Endodermal cell (in vitro differentiated cells): Measurements from ENCODE around the gene APBB1IP. TPM values are rescaled to one million over a fixed set of nuclear protein-coding genes. Genes with fewer than 3 reads are reported as not detected.

Source experiments
- DNase-seq: peaks from one replicate; pipeline ENCODE4 v3.0.0-alpha.2; 2017
- H3K27ac ChIP-seq: 2 replicates; pipeline ENCODE4 v1.5.1; 2013; ENCODE audit warnings: mild to moderate bottlenecking, low read depth, low read length, moderate library complexity
- H3K27me3 ChIP-seq: 2 replicates; pipeline ENCODE4 v1.6.1; 2013; ENCODE audit warnings: mild to moderate bottlenecking, low read length, moderate library complexity; ENCODE audit not compliant: insufficient read depth, control insufficient read depth, poor library complexity, severe bottlenecking
- H3K36me3 ChIP-seq: 2 replicates; pipeline ENCODE4 v1.7.0; 2013; ENCODE audit warnings: mild to moderate bottlenecking, low read length, moderate library complexity; ENCODE audit not compliant: control insufficient read depth, insufficient read depth
- H3K4me1 ChIP-seq: one replicate; pipeline ENCODE4 v1.7.0; 2013; ENCODE audit warnings: low read length; ENCODE audit not compliant: control insufficient read depth, insufficient read depth
- H3K4me3 ChIP-seq: 2 replicates; pipeline ENCODE4 v1.5.1; 2013; ENCODE audit warnings: mild to moderate bottlenecking, low read length, moderate library complexity
- H3K9ac ChIP-seq: 2 replicates; pipeline ENCODE4 v1.6.1; 2013; ENCODE audit warnings: mild to moderate bottlenecking, low read length, moderate library complexity; ENCODE audit not compliant: poor library complexity, severe bottlenecking; ENCODE audit errors: extremely low read depth
- H3K9me3 ChIP-seq: 2 replicates; pipeline ENCODE4 v1.6.1; 2013; ENCODE audit warnings: mild to moderate bottlenecking, low read length, moderate library complexity; ENCODE audit not compliant: control insufficient read depth
- H3K27ac Mint-ChIP-seq: 2 replicates; pipeline ENCODE4 v1.8.0; 2020; ENCODE audit warnings: mixed read lengths
- H3K27me3 Mint-ChIP-seq: 2 replicates; pipeline ENCODE4 v1.8.0; 2021; ENCODE audit warnings: mild to moderate bottlenecking, mixed read lengths; ENCODE audit not compliant: insufficient read depth
- H3K36me3 Mint-ChIP-seq: 2 replicates; pipeline ENCODE4 v1.8.0; 2020; ENCODE audit warnings: low read depth, mixed read lengths
- H3K4me1 Mint-ChIP-seq: 2 replicates; pipeline ENCODE4 v1.8.0; 2020; ENCODE audit warnings: mixed read lengths
- H3K4me3 Mint-ChIP-seq: 2 replicates; pipeline ENCODE4 v1.8.0; 2020; ENCODE audit warnings: mild to moderate bottlenecking, moderate library complexity, mixed read lengths
- H3K9me3 Mint-ChIP-seq: 2 replicates; pipeline ENCODE4 v1.8.0; 2020; ENCODE audit warnings: mild to moderate bottlenecking, mixed read lengths
- WGBS, 2 experiments: methylation state at CpG; one replicate each; pipeline versions ENCODE4 v1.1.5 to v1.1.7; 2013; ENCODE audit warnings: missing lambda C conversion rate in 2 of 2, mixed read lengths in 1 of 2; ENCODE audit not compliant: insufficient coverage in 1 of 2, insufficient read length in 1 of 2; 5-methylcytosine and 5-hydroxymethylcytosine counted together
- total RNA-seq, 2 donors: library from RNA; stranded (reverse); fragmentation: NEBNext Ultra II Directional in 1 of 2; extraction: Animal tissue kit (Norgen Biotek cat#: 25700) in 1 of 2; gene quantifications; 2 replicates in 1 of 2; 3 replicates in 1 of 2; pipeline ENCODE4 v1.2.1, GENCODE V29; 2021
- TF ChIP-seq, protein P1 (sequence below): fragments of 200-600 bp; sonication (generic); conservative IDR thresholded peaks from 2 replicates; pipeline ENCODE4 v1.5.0; 2021; ENCODE audit warnings: antibody characterized with exemption, mild to moderate bottlenecking

APBB1IP gene
- total RNA-seq, 2 donors from 2014 or later = 0.24 TPM

- H3K4me3 Mint-ChIP-seq = no peak overlapping the region
- no peaks in the 10 kb centered on the region for H3K9me3 Mint-ChIP-seq
- H3K4me1 Mint-ChIP-seq = no peaks in the 10 kb centered on the region
- Histone ChIP-seq H3K36me3 (no peaks in the 10 kb centered on the region), H3K27ac (no peak overlapping the region), H3K9me3 (no peaks in the 10 kb centered on the region), H3K9ac (no peak overlapping the region), H3K4me1 (no peaks in the 10 kb centered on the region), H3K4me3 (no peak overlapping the region), H3K27me3 (no peaks in the 10 kb centered on the region)
- WGBS, 2 experiments = 87 to 89% methylated on average over 6 to 8 of the region's 8 CpGs
- no peak overlapping the region for H3K27ac Mint-ChIP-seq
- no peak for DNase-seq
- H3K27me3 Mint-ChIP-seq = peaks cover 7% of the 10 kb centered on the region
- no peaks in the 10 kb centered on the region for H3K36me3 Mint-ChIP-seq
- TF ChIP-seq, protein P1, sequence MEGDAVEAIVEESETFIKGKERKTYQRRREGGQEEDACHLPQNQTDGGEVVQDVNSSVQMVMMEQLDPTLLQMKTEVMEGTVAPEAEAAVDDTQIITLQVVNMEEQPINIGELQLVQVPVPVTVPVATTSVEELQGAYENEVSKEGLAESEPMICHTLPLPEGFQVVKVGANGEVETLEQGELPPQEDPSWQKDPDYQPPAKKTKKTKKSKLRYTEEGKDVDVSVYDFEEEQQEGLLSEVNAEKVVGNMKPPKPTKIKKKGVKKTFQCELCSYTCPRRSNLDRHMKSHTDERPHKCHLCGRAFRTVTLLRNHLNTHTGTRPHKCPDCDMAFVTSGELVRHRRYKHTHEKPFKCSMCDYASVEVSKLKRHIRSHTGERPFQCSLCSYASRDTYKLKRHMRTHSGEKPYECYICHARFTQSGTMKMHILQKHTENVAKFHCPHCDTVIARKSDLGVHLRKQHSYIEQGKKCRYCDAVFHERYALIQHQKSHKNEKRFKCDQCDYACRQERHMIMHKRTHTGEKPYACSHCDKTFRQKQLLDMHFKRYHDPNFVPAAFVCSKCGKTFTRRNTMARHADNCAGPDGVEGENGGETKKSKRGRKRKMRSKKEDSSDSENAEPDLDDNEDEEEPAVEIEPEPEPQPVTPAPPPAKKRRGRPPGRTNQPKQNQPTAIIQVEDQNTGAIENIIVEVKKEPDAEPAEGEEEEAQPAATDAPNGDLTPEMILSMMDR = peak; percentile 33
Observed at GRCh38 chr10:26445411-26446031, 7.4 kb downstream of the APBB1IP start.

DNA sequence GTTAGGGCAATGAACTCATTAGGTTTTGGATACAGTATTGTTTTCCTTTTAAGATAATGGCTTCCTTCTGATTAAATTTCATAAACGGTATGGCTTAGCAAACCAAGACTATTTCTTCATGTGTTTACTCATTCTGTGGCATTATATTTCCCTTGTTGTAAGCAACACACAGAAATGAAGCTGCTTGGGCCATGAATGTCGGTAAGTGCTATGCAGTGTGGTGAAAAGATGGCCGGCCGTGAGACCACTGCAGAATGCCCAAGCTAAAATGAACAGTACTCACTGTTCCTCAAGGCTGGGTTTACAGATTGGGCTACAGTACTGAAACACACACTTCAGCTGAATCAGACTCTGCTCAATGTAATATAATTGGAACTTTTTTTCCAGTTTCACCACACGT lies 8.1 kb downstream of the APBB1IP start:
- no peak overlapping the region for H3K27ac Mint-ChIP-seq
- Histone ChIP-seq H3K4me1 (no peaks in the 10 kb centered on the region), H3K36me3 (no peaks in the 10 kb centered on the region), H3K9me3 (no peaks in the 10 kb centered on the region), H3K27me3 (no peaks in the 10 kb centered on the region), H3K4me3 (no peak overlapping the region), H3K9ac (no peak overlapping the region), H3K27ac (no peak overlapping the region)
- H3K36me3 Mint-ChIP-seq = no peaks in the 10 kb centered on the region
- no peaks in the 10 kb centered on the region for H3K4me1 Mint-ChIP-seq
- DNase-seq = no peak
- no peak overlapping the region for H3K4me3 Mint-ChIP-seq
- 93% methylated on average over 2 to 5 of the region's 5 CpGs for WGBS, 2 experiments
- TF ChIP-seq, protein P1 = no peak
- no peaks in the 10 kb centered on the region for H3K9me3 Mint-ChIP-seq
- H3K27me3 Mint-ChIP-seq = peaks cover 3% of the 10 kb centered on the region

DNA sequence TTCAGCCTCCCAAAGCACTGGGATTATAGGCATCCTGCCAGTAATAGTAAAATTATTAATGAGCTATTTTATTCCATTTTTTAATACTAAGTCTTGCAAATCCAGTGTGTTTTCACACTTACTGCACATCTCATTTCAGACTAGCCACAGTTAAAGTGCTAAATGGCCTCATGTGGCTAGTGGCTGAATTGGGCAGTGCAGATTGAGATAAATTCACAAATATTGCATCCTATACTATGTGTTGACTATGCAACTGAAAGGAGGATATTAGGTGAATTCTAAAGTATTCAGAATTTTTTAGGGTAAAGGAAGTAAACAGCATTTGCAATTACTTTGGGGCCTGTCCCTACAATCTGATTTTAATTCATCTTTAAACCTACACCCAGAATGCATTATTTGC lies 10.2 kb downstream of the APBB1IP start:
- Histone ChIP-seq H3K4me1 (no peaks in the 10 kb centered on the region), H3K36me3 (no peaks in the 10 kb centered on the region), H3K4me3 (no peak overlapping the region), H3K27ac (no peak overlapping the region), H3K9ac (no peak overlapping the region), H3K27me3 (no peaks in the 10 kb centered on the region), H3K9me3 (no peaks in the 10 kb centered on the region)
- no peak for DNase-seq
- no peaks in the 10 kb centered on the region for H3K36me3 Mint-ChIP-seq
- TF ChIP-seq, protein P1 = peak; percentile 49
- no peaks in the 10 kb centered on the region for H3K4me1 Mint-ChIP-seq
- no peaks in the 10 kb centered on the region for H3K9me3 Mint-ChIP-seq
- no peak overlapping the region for H3K4me3 Mint-ChIP-seq
- no peak overlapping the region for H3K27ac Mint-ChIP-seq
- no peaks in the 10 kb centered on the region for H3K27me3 Mint-ChIP-seq
